ENCODE data around the gene ELOA. TPM values are rescaled to one million over a fixed set of nuclear protein-coding genes. Genes with fewer than 3 reads are reported as not detected.

The ELOA gene
- total and polyA plus RNA-seq, 9 of the 15 experiments (the other 6 are each of a cell fraction or from before 2014, with no cell fraction given): 31.9 to 98.6 (median 61.3) TPM

DNA sequence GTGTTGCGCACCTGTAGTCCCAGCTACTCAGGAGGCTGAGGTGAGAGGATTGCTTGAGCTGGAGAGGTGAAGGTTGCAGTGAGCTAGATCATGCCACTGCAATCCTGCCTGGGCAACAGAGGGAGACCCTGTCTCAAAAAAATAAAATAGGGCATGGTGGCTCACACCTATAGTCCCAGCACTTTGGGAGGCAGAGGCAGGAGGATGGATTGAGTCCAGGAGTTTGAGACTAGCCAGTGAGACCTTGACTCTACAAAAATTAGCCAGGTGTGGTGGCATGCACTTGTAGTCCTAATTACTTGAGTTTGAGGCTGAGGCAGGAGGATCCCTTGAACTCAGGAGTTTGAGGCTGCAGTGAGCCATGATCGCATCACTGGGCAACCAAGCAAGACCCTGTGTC, 42.0 kb upstream of the ELOA start:
- BruUV-seq (replicated peaks): no TSS peak
- Histone ChIP-seq H3K36me3 (ENCODE audit: control insufficient read depth, insufficient read depth, low read length) (peaks cover 87% of the 10 kb centered on the region), H3K4me2 (ENCODE audit: insufficient read depth, low read length) (no peak overlapping the region), H3K9me1 (ENCODE audit: control insufficient read depth, insufficient read depth, low read length) (peaks cover 6% of the 10 kb centered on the region), H3K9ac (ENCODE audit: insufficient read depth in 1 of 2, low read depth in 2 of 2, low read length in 2 of 2) (peak overlapping the region in 1 of 2 experiments; percentile 17; a peak in 1 of 4 replicates), H3K4me3 (no peak overlapping the region), H3K27ac (ENCODE audit: extremely low read depth, low read depth, low read length) (no peak overlapping the region), H3K27me3 (ENCODE audit: control insufficient read depth in 2 of 2, insufficient read depth in 2 of 2, low read length in 2 of 2) (no peaks in the 10 kb centered on the region), H2AFZ (ENCODE audit: low read depth, low read length) (no peak overlapping the region), H3K79me2 (ENCODE audit: control insufficient read depth, insufficient read depth, low read length) (peaks cover 56% of the 10 kb centered on the region), H3K4me1 (replicated peaks in 1 of 2; ENCODE audit: control insufficient read depth in 2 of 2, insufficient read depth in 2 of 2, low read length in 2 of 2) (peaks cover 3 to 7% of the 10 kb centered on the region in 2 experiments; a peak in 4 of 5 replicates), H3K9me3 (replicated peaks; ENCODE audit: control insufficient read depth, insufficient read depth, low read depth, low read length) (no peaks in the 10 kb centered on the region), H4K20me1 (replicated peaks; ENCODE audit: control insufficient read depth, insufficient read depth, low read length) (peaks cover 28% of the 10 kb centered on the region)
- intact Hi-C loops (cut with micrococcal nuclease): no loop called here
- 97% methylated on average over 2 of the region's 2 CpGs for WGBS (ENCODE audit: insufficient coverage, low coverage, missing lambda C conversion rate)
- no peak for DNase-seq (ENCODE audit: extremely low read depth in 1 of 4, low spot score in 3 of 4)
- CTCF ChIA-PET (ENCODE audit: low intra/inter-chr PET ratio): no interaction called here
- FAIRE-seq: no peak
- ATAC-seq: no peak; the same call in 2 of the 3 replicates
- in situ Hi-C loops (cut with MboI): no loop called here
- POLR2A ChIA-PET: interaction anchor here (0.9 to 3.8 kb wide), 2 partner anchors 10 to 26 kb away, joined by 3 to 24 read pairs; partner anchors contain the start of gene RPL11
- TF ChIP-seq KHSRP (IDR thresholded peaks at IDR 0.05) (no peak), DIDO1 (tag; IDR thresholded peaks at IDR 0.05; ENCODE audit: low read depth) (no peak), SUPT5H (IDR thresholded peaks at IDR 0.05) (peak; percentile 56), ZBTB9 (CRISPR knock-in tag; IDR thresholded peaks at IDR 0.05) (no peak), ARID3B (CRISPR knock-in tag; IDR thresholded peaks at IDR 0.05; ENCODE audit: borderline replicate concordance) (no peak), CCNT2 (IDR thresholded peaks at IDR 0.05; ENCODE audit: borderline replicate concordance, extremely low read depth, insufficient read length, low read depth, low read length) (no peak), ILF3 (IDR thresholded peaks at IDR 0.05; ENCODE audit: borderline replicate concordance) (no peak), TBL1XR1 (IDR thresholded peaks at IDR 0.05; ENCODE audit: low read length in 2 of 2) (no peak), ZNF146 (CRISPR knock-in tag; IDR thresholded peaks at IDR 0.05; ENCODE audit: unreplicated experiment) (no peak), POLR2A (conservative IDR thresholded peaks at IDR 0.05) (peak; percentile 56; the same call in 1 of the 2 replicates), POLR2AphosphoS5 (IDR thresholded peaks at IDR 0.05; ENCODE audit: control insufficient read depth, insufficient read depth, low read depth, low read length) (peak; percentile 24; the same call in 1 of the 2 replicates), ZNF124 (CRISPR knock-in tag; IDR thresholded peaks at IDR 0.05) (no peak), JUNB (CRISPR knock-in tag; conservative IDR thresholded peaks at IDR 0.05) (no peak), TGIF2 (CRISPR knock-in tag; IDR thresholded peaks at IDR 0.05) (no peak)
- TF ChIP-seq, protein P1, sequence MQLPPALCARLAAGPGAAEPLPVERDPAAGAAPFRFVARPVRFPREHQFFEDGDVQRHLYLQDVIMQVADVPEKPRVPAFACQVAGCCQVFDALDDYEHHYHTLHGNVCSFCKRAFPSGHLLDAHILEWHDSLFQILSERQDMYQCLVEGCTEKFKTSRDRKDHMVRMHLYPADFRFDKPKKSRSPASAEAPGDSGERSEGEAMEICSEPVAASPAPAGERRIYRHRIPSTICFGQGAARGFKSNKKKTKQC (CRISPR knock-in tag; IDR thresholded peaks at IDR 0.05): no peak
- TF ChIP-seq, protein P2, sequence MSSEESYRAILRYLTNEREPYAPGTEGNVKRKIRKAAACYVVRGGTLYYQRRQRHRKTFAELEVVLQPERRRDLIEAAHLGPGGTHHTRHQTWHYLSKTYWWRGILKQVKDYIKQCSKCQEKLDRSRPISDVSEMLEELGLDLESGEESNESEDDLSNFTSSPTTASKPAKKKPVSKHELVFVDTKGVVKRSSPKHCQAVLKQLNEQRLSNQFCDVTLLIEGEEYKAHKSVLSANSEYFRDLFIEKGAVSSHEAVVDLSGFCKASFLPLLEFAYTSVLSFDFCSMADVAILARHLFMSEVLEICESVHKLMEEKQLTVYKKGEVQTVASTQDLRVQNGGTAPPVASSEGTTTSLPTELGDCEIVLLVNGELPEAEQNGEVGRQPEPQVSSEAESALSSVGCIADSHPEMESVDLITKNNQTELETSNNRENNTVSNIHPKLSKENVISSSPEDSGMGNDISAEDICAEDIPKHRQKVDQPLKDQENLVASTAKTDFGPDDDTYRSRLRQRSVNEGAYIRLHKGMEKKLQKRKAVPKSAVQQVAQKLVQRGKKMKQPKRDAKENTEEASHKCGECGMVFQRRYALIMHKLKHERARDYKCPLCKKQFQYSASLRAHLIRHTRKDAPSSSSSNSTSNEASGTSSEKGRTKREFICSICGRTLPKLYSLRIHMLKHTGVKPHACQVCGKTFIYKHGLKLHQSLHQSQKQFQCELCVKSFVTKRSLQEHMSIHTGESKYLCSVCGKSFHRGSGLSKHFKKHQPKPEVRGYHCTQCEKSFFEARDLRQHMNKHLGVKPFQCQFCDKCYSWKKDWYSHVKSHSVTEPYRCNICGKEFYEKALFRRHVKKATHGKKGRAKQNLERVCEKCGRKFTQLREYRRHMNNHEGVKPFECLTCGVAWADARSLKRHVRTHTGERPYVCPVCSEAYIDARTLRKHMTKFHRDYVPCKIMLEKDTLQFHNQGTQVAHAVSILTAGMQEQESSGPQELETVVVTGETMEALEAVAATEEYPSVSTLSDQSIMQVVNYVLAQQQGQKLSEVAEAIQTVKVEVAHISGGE (CRISPR knock-in tag; IDR thresholded peaks at IDR 0.05): no peak

Measured in K562 (cell line).